SK-N-MC (cell line): ENCODE results near the gene CAPN15.

Experiments
- DNase-seq: peaks from one replicate; pipeline ENCODE4 v3.0.0-alpha.2; 2011; ENCODE audit warnings: low read depth, low spot score
- H3K27ac ChIP-seq: fragments of 200-600 bp; sonication (generic); 2 replicates; pipeline ENCODE4 v1.5.1; 2016; ENCODE audit warnings: mixed run types
- H3K36me3 ChIP-seq: fragments of 200-600 bp; sonication (generic); 2 replicates; pipeline ENCODE4 v1.6.1; 2017; ENCODE audit warnings: antibody characterized with exemption, low read length, mixed read lengths; ENCODE audit not compliant: insufficient read depth
- H3K4me3 ChIP-seq: fragments of 200-600 bp; sonication (generic); 2 replicates; pipeline ENCODE4 v1.5.1; 2016
- H3K9ac ChIP-seq: fragments of 200-600 bp; sonication (generic); 2 replicates; pipeline ENCODE4 v1.8.0; 2017; ENCODE audit warnings: mixed run types, mixed read lengths; ENCODE audit not compliant: insufficient read length
- H3K9me3 ChIP-seq: fragments of 200-600 bp; sonication (generic); 2 replicates; pipeline ENCODE4 v1.6.1; 2017; ENCODE audit warnings: low read depth, mild to moderate bottlenecking, antibody characterized with exemption, low read length, moderate library complexity, mixed read lengths
- EZH2 ChIP-seq: fragments of 200-600 bp; sonication (generic); IDR thresholded peaks from one replicate; pipeline ENCODE4 v1.6.1; 2017; ENCODE audit warnings: antibody characterized with exemption
- FOXP2 ChIP-seq: optimal IDR thresholded peaks from 2 replicates; pipeline ENCODE3; 2011; ENCODE audit warnings: mild to moderate bottlenecking, moderate library complexity; ENCODE audit not compliant: insufficient read depth; ENCODE audit errors: extremely low read length, control extremely low read depth
- POLR2AphosphoS5 ChIP-seq: IDR thresholded peaks from 2 replicates; pipeline ENCODE4 v1.6.1; 2012; ENCODE audit warnings: mild to moderate bottlenecking, low read depth, low read length, borderline replicate concordance

CAPN15 gene

DNA sequence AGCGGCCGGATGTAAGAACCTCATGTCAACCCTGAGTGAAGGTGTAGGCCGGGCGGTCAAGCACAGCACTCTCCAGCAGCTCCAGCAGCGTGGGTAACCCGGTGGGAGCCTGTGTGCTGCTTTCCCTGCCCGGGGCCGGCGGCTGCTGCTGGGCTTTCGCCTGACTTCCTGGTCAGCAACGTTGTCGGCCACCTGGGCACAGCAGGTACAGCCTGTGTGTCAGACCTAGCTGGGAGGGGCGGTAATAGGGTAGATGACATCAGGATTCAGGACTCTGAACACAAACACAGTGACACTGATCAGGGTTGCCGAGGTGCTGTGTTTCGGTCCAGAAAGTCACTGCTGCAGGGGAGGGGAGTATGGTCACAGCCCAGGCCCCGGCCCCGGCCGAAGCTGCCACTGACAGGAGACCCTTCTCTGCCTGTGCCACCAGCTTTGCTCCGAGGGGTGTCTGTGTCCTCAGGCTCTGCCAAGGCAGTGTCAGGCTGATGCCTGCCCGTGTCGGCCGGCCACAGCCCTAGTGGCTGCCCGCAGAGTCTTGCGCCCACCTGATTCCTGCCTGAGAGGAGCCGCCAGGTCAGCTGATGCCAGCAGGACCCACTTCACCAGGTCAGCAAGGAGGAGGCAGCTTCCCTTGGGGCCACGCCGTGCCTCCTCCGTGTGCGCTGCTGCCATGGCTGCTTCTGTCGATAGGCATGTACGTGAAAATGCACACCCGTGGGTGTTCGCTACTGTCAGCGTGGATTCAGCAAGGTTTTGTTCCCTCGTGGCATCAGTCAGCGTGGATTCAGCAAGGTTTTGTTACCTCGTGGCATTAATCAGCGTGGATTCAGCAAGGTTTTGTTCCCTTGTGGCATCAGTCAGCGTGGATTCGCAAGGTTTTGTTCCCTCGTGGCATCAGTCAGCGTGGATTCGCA lies 71.6 kb downstream of the CAPN15 start:
- Histone ChIP-seq H3K27ac (no peak overlapping the region), H3K9ac (no peak overlapping the region), H3K9me3 (no peaks in the 10 kb centered on the region), H3K4me3 (no peak overlapping the region), H3K36me3 (no peaks in the 10 kb centered on the region)
- no peak for TF ChIP-seq POLR2AphosphoS5
- TF ChIP-seq FOXP2, result no peak
- no peak for TF ChIP-seq EZH2
- DNase-seq, result no peak

DNA sequence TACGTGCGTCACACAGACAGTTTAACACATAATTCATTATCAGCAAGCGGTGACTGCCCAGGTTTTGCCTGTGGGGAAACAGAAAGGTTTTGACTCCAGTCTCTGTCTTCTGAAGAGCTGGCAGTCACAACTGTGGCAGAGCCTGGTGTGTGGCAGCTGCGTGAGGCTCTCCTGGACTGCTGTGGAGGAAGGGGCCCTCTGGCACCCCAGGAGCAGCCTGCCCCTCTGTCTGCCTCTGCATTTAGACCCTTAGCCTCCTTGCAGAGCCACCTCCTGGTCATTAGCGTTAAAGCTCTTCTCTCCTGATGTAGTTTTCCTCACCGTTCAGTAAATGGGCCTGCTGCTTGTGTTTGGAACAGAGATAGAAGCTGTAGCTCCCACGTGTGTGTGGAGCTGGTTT lies 73.3 kb downstream of the CAPN15 start:
- Histone ChIP-seq H3K9me3 (no peaks in the 10 kb centered on the region), H3K9ac (no peak overlapping the region), H3K27ac (no peak overlapping the region), H3K4me3 (no peak overlapping the region), H3K36me3 (no peaks in the 10 kb centered on the region)
- no peak for TF ChIP-seq EZH2
- no peak for TF ChIP-seq POLR2AphosphoS5
- no peak for TF ChIP-seq FOXP2
- no peak for DNase-seq

DNA sequence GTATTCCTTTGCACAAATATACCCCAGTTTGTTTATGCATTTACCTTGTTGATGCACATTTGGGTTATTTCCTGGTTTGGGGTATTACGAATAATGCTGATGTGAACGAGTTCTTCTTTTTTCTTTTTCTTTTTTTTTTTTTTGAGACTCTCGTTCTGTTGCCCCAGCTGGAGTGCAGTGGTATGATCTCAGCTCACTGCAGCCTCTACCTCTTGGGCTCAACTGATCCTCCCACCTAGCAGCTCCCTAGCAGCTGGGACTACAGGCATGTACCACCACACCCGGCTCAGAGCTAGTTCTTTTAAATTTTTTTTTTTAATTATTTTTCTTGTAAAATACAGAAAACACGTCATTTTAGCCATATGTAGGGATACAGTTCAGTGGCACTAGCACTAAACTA lies 76.4 kb downstream of the CAPN15 start:
- no peaks in the 10 kb centered on the region for H3K36me3 ChIP-seq
- TF ChIP-seq FOXP2, result no peak
- no peak for TF ChIP-seq POLR2AphosphoS5
- TF ChIP-seq EZH2, result no peak
- DNase-seq, result no peak
- H3K27ac ChIP-seq, result 0 out of 2 replicates have a peak overlapping the region, but pooled peaks have one; percentile 55
- no peaks in the 10 kb centered on the region for H3K9me3 ChIP-seq
- peak overlapping the region; percentile 35; the same call in 1 of the 2 replicates for H3K4me3 ChIP-seq
- no peak overlapping the region for H3K9ac ChIP-seq
